22Rv1 (cell line): ENCODE data around the gene FAM13C.

ENCODE experiments used
- H3K27ac ChIP-seq: fragments of 450-650 bp; 2 replicates; pipeline ENCODE4 v1.5.1; 2017
- ZFX ChIP-seq: fragments of 450-650 bp; IDR thresholded peaks from 2 replicates; pipeline ENCODE4 v1.6.1; 2017; ENCODE audit warnings: antibody characterized with exemption, borderline replicate concordance
- TF ChIP-seq, protein P1 (sequence below): fragments of 450-650 bp; IDR thresholded peaks from 2 replicates; pipeline ENCODE4 v1.5.1; 2017; ENCODE audit warnings: mild to moderate bottlenecking

The FAM13C gene

DNA sequence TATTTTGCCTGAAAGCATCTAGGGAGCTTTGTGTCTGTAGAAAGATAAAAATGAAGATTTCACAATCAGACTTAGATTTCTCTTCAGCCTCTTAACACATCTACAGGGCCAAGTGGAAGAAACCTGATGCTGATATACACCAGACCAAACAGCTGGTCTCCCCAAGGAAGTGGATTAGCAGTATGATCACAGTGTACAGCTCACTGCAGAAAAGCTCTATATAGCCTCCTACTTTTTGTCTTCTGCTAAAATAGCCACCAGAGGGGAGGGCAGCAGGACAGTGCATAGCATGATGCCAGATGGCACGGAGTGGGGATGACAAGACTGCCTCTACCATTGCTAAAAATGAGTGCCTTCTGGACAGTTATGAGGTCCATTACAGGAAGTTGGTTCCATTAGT lies 16.0 kb downstream of the FAM13C start:
- no peak overlapping the region for H3K27ac ChIP-seq
- TF ChIP-seq, protein P1, sequence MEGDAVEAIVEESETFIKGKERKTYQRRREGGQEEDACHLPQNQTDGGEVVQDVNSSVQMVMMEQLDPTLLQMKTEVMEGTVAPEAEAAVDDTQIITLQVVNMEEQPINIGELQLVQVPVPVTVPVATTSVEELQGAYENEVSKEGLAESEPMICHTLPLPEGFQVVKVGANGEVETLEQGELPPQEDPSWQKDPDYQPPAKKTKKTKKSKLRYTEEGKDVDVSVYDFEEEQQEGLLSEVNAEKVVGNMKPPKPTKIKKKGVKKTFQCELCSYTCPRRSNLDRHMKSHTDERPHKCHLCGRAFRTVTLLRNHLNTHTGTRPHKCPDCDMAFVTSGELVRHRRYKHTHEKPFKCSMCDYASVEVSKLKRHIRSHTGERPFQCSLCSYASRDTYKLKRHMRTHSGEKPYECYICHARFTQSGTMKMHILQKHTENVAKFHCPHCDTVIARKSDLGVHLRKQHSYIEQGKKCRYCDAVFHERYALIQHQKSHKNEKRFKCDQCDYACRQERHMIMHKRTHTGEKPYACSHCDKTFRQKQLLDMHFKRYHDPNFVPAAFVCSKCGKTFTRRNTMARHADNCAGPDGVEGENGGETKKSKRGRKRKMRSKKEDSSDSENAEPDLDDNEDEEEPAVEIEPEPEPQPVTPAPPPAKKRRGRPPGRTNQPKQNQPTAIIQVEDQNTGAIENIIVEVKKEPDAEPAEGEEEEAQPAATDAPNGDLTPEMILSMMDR = no peak
- no peak for TF ChIP-seq ZFX

DNA sequence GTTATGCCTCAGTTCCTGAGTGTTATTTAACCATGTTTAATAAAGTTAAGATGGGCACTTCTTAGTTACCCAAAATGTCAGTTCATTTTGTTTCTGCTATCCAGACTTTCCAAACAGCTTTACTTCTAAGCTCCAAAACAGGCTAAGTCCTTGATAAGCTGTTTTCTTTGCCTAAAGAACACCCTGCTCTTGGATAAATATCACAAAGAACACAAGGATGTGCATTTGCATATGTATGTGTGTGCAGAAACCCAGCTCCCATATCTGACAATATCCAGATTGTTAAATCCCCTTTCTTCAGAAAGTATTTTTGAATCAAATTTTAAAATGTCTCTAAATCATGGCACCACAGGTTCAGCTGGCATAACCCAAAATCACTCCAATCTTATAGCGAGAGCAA lies 19.6 kb downstream of the FAM13C start:
- peak overlapping the region; percentile 38 for H3K27ac ChIP-seq
- TF ChIP-seq, protein P1 = no peak
- no peak for TF ChIP-seq ZFX

GRCh38 chr10:59342000-59342399 lies 20.3 kb downstream of the FAM13C start:
- TF ChIP-seq, protein P1 = no peak
- TF ChIP-seq ZFX = no peak
- H3K27ac ChIP-seq = peak overlapping the region; percentile 38

GRCh38 chr10:59340285-59340684 lies 22.1 kb downstream of the FAM13C start:
- TF ChIP-seq ZFX = no peak
- TF ChIP-seq, protein P1 = no peak
- no peak overlapping the region for H3K27ac ChIP-seq

- no peak overlapping the region for H3K27ac ChIP-seq
Observed at GRCh38 chr10:59339351-59339750, 23.0 kb downstream of the FAM13C start.

GRCh38 chr10:59337201-59337652 lies 25.1 kb downstream of the FAM13C start:
- H3K27ac ChIP-seq = peak overlapping the region; percentile 56
- TF ChIP-seq ZFX = no peak
- TF ChIP-seq, protein P1 = no peak

More at GRCh38 chr10:59339351-59339750, 23.0 kb downstream of the FAM13C start:
- TF ChIP-seq ZFX = no peak
- TF ChIP-seq, protein P1 = no peak

DNA sequence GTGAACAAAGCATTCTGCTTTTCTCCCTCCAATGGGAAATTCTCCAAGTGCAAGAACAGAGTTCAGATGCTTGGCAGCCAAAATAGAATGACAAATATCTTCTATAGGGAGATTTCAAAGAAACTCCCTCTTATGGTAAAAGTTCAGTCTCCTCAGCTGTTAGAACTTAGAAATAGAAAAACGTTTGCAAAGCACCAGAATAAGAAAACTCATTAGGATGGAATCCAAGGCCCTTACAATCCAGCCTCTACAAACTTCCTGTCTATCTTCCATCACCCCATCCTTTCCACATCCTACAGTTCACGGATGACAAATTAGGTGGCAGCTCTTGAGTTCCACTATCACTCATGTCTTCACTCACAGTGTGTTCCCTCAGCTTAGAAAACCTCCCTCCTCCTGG lies 25.7 kb downstream of the FAM13C start:
- peak overlapping the region; percentile 56 for H3K27ac ChIP-seq
- TF ChIP-seq, protein P1 = no peak
- TF ChIP-seq ZFX = no peak
